ENCODE measurements around the gene SPTBN1.

DNA sequence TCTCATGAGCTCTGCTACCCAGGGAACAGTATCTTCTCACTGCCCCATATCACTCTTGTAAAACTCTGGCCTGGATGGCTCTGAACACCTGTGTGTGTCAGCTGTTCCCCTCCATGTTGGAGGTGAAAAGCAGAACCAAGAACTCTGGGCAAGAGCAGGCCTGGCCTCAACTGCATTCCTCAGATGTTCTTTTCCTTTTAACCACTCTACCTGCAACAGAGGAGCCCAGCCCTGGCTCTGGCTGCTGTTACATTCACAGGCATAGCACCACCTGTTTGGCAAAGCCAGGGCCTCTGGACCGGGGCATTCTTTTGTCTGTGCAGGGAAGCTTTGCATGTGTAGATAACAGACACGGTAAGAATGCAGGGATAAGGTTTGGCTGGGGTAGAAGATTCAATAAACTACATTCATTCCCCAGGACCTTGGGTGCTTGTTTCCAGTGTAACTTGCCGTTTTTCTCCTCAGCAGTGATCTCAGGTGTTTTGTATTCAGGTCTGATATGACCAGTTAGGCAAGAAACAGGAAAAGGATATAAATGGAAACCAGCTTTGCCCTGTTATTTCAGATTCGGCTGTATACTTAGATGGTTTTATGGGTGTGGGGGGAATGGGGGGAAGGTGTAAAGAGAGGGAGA lies 95.1 kb downstream of the SPTBN1 start:
- no peak for TF ChIP-seq JUN (IDR thresholded peaks at IDR 0.05)
- TF ChIP-seq, protein P1, sequence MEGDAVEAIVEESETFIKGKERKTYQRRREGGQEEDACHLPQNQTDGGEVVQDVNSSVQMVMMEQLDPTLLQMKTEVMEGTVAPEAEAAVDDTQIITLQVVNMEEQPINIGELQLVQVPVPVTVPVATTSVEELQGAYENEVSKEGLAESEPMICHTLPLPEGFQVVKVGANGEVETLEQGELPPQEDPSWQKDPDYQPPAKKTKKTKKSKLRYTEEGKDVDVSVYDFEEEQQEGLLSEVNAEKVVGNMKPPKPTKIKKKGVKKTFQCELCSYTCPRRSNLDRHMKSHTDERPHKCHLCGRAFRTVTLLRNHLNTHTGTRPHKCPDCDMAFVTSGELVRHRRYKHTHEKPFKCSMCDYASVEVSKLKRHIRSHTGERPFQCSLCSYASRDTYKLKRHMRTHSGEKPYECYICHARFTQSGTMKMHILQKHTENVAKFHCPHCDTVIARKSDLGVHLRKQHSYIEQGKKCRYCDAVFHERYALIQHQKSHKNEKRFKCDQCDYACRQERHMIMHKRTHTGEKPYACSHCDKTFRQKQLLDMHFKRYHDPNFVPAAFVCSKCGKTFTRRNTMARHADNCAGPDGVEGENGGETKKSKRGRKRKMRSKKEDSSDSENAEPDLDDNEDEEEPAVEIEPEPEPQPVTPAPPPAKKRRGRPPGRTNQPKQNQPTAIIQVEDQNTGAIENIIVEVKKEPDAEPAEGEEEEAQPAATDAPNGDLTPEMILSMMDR (IDR thresholded peaks at IDR 0.05), result no peak
- TF ChIP-seq, protein P2, sequence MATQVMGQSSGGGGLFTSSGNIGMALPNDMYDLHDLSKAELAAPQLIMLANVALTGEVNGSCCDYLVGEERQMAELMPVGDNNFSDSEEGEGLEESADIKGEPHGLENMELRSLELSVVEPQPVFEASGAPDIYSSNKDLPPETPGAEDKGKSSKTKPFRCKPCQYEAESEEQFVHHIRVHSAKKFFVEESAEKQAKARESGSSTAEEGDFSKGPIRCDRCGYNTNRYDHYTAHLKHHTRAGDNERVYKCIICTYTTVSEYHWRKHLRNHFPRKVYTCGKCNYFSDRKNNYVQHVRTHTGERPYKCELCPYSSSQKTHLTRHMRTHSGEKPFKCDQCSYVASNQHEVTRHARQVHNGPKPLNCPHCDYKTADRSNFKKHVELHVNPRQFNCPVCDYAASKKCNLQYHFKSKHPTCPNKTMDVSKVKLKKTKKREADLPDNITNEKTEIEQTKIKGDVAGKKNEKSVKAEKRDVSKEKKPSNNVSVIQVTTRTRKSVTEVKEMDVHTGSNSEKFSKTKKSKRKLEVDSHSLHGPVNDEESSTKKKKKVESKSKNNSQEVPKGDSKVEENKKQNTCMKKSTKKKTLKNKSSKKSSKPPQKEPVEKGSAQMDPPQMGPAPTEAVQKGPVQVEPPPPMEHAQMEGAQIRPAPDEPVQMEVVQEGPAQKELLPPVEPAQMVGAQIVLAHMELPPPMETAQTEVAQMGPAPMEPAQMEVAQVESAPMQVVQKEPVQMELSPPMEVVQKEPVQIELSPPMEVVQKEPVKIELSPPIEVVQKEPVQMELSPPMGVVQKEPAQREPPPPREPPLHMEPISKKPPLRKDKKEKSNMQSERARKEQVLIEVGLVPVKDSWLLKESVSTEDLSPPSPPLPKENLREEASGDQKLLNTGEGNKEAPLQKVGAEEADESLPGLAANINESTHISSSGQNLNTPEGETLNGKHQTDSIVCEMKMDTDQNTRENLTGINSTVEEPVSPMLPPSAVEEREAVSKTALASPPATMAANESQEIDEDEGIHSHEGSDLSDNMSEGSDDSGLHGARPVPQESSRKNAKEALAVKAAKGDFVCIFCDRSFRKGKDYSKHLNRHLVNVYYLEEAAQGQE (IDR thresholded peaks at IDR 0.05), result no peak
- no peak for TF ChIP-seq MAZ (IDR thresholded peaks at IDR 0.05; ENCODE audit: borderline replicate concordance, low read depth, low read length)
- no peak for TF ChIP-seq POLR2A (IDR thresholded peaks at IDR 0.05; ENCODE audit: low read length)
- TF ChIP-seq CHD2 (IDR thresholded peaks at IDR 0.05; ENCODE audit: low read length, partially characterized antibody), result no peak
- no peak for TF ChIP-seq RAD21 (conservative IDR thresholded peaks at IDR 0.05 in 1 of 2, IDR thresholded peaks at IDR 0.05 in 1 of 2)
- TF ChIP-seq CBX8 (IDR thresholded peaks at IDR 0.05), result no peak
- TF ChIP-seq RFX5 (IDR thresholded peaks at IDR 0.05), result no peak
- TF ChIP-seq, protein P3, sequence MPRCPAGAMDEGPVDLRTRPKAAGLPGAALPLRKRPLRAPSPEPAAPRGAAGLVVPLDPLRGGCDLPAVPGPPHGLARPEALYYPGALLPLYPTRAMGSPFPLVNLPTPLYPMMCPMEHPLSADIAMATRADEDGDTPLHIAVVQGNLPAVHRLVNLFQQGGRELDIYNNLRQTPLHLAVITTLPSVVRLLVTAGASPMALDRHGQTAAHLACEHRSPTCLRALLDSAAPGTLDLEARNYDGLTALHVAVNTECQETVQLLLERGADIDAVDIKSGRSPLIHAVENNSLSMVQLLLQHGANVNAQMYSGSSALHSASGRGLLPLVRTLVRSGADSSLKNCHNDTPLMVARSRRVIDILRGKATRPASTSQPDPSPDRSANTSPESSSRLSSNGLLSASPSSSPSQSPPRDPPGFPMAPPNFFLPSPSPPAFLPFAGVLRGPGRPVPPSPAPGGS (IDR thresholded peaks at IDR 0.05), result no peak
- no peak for TF ChIP-seq RCOR1 (IDR thresholded peaks at IDR 0.05; ENCODE audit: low read depth, low read length)
